Measurements from ENCODE around the gene HAUS8. TPM values are rescaled to one million over a fixed set of nuclear protein-coding genes. Genes with fewer than 3 reads are reported as not detected.
"Not testable (repeated sequence)": the region's sequence is repeated elsewhere in the genome, so short reads cannot be mapped to it uniquely, and the experiment has no call there.

Gene HAUS8
- polyA plus RNA-seq, 1 experiment: 4.6 TPM

DNA sequence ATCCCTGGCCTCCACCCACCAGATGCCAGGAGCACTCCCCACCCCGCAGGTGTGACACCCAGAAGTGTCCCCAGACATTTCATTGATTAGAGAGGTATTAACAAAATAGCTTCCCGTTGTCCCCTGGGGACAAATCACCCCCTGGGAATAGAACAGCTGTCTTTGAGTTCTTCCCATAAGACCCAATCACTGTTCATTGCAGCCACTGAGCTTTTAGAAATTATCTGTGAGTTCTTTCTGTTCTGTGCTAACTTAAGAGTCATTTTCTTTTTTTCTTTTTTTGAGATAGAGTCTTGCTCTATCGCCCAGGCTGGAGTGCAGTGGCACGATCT, 33.2 kb upstream of the HAUS8 start:
- POLR2A ChIA-PET: interaction anchor here (0.7 to 1.6 kb wide), 5 partner anchors 11 to 52 kb away, joined by 3 to 14 read pairs (median 4); no protein-coding TSS in a partner anchor
- TF ChIP-seq, protein P1, sequence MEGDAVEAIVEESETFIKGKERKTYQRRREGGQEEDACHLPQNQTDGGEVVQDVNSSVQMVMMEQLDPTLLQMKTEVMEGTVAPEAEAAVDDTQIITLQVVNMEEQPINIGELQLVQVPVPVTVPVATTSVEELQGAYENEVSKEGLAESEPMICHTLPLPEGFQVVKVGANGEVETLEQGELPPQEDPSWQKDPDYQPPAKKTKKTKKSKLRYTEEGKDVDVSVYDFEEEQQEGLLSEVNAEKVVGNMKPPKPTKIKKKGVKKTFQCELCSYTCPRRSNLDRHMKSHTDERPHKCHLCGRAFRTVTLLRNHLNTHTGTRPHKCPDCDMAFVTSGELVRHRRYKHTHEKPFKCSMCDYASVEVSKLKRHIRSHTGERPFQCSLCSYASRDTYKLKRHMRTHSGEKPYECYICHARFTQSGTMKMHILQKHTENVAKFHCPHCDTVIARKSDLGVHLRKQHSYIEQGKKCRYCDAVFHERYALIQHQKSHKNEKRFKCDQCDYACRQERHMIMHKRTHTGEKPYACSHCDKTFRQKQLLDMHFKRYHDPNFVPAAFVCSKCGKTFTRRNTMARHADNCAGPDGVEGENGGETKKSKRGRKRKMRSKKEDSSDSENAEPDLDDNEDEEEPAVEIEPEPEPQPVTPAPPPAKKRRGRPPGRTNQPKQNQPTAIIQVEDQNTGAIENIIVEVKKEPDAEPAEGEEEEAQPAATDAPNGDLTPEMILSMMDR (IDR thresholded peaks at IDR 0.05; ENCODE audit: low read depth, low read length): no peak
- no peak for DNase-seq (ENCODE audit: low read depth, low spot score)
- CTCF ChIA-PET: no interaction called here
- Histone ChIP-seq H3K27ac (ENCODE audit: low read depth, low read length) (peak overlapping the region; percentile 90), H3K4me3 (ENCODE audit: low read depth, low read length) (peak overlapping the region; percentile 15; the same call in 1 of the 2 replicates), H3K9me3 (ENCODE audit: control insufficient read depth, insufficient read depth, low read length) (no peaks in the 10 kb centered on the region), H3K27me3 (ENCODE audit: control insufficient read depth, insufficient read depth, low read length) (no peaks in the 10 kb centered on the region)

DNA sequence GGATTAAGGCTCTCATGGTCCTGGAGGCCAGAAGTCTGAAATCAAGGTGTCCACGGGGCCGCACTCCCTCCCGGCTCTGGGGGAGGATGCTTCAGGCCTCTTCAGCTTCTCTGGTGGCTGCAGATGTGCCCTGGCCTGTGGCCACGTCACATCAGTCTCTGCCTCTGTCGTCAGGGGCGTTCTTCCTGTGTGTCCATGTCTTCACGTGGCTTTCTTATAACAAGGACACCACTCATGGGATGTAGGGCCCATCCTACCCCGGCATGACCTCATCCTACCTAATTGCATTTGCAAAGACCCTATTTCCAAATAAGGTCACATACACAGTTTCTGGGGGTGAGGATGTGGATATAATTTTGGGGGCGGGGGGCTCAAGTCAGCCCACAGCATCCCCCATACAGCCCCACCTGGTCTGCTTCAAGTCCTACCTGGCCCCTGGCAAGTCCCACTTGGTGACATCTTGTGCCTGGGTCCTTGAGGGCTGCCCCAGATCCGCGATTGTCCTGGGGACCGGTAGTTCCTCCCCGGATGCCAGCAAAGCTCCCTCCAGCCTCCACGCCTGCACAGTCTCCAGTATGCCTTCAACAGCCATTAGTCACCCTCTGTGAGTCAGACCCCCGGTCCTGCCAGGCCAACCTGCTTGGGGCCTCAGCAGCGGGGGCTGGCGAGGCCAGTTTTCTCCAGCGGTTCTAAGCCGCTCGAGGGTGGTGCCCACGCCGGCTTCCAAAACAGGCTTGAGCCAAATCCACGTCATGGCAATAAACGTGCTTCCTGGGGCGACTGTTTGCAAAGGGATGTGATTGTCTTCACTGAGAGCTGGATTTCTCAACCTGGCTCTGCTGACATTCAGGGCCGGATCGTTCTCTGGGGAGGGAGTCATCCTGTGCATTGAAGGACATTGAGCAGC, 32.5 kb upstream of the HAUS8 start:
- CTCF ChIA-PET: no interaction called here

DNA sequence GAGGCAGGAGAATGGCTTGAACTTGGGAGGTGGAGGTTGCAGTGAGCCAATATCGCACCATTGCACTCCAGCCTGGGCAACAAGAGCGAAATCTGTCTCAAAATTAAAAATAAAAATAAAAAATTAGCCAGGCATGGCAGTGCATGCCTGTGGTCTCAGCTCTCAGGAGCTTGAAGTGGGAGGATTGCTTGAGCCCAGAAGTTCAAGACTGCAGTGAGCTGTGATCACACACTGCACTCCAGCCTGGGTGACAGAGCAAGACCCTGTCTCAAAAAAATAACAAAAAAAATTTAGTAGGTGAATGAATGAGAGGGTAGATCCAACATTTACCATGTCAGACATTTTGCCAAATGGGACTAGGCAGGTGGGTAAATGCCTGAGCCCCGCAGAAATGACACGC, 31.7 kb upstream of the HAUS8 start:
- peak overlapping the region; percentile 90 for H3K27ac ChIP-seq (ENCODE audit: low read depth, low read length)
- POLR2A ChIA-PET: interaction anchor here (0.7 kb wide), 1 partner anchor 672 kb away, joined by 3 read pairs; no protein-coding TSS in a partner anchor
- H3K9me3 ChIP-seq (ENCODE audit: control insufficient read depth, insufficient read depth, low read length); H3K4me3 ChIP-seq (ENCODE audit: low read depth, low read length); CTCF ChIA-PET; H3K27me3 ChIP-seq (ENCODE audit: control insufficient read depth, insufficient read depth, low read length); DNase-seq (ENCODE audit: low read depth, low spot score): not testable (repeated sequence)

More for the DNA sequence above, 32.5 kb upstream of the HAUS8 start:
- POLR2A ChIA-PET: interaction anchor here (0.6 to 1.6 kb wide), 7 partner anchors 11 to 673 kb away, joined by 3 to 14 read pairs (median 4); no protein-coding TSS in a partner anchor
- DNase-seq (ENCODE audit: low read depth, low spot score): peak; percentile 83
- H3K27ac ChIP-seq (ENCODE audit: low read depth, low read length): peak overlapping the region; percentile 90
- TF ChIP-seq, protein P1 (IDR thresholded peaks at IDR 0.05; ENCODE audit: low read depth, low read length): no peak
- no peaks in the 10 kb centered on the region for H3K27me3 ChIP-seq (ENCODE audit: control insufficient read depth, insufficient read depth, low read length)
- H3K4me3 ChIP-seq (ENCODE audit: low read depth, low read length): peak overlapping the region; percentile 15; the same call in 1 of the 2 replicates
- no peaks in the 10 kb centered on the region for H3K9me3 ChIP-seq (ENCODE audit: control insufficient read depth, insufficient read depth, low read length)

DNA sequence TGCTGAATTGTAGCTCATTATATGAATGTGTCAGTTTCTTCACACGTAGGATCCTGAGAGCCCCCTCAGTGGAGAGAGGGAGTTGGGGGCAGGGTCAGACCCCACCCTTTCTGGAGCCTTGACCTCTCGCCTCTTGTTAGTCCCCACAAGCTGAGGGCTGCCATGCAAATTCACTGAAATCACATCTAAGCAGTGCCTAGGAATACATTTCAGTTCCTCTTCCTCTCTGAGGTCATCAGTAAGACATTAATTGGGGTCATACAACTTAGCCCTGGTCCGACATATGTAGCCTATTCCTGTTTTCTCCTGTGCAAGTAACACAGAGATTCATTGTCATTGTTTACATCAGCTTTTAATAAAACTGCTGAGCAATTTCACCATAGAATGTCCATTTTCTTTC, 30.3 kb upstream of the HAUS8 start:
- ChIA-PET CTCF (interaction anchor here (1.5 kb wide), 1 partner anchor 10 kb away, joined by 5 read pairs; no protein-coding TSS in a partner anchor), POLR2A (no interaction called here)
- DNase-seq (ENCODE audit: low read depth, low spot score): no peak
- Histone ChIP-seq H3K9me3 (ENCODE audit: control insufficient read depth, insufficient read depth, low read length) (peaks cover 11% of the 10 kb centered on the region; the same call in 1 of the 2 replicates), H3K4me3 (ENCODE audit: low read depth, low read length) (no peak overlapping the region), H3K27ac (ENCODE audit: low read depth, low read length) (no peak overlapping the region), H3K27me3 (ENCODE audit: control insufficient read depth, insufficient read depth, low read length) (no peaks in the 10 kb centered on the region)
- TF ChIP-seq, protein P1 (IDR thresholded peaks at IDR 0.05; ENCODE audit: low read depth, low read length): no peak

DNA sequence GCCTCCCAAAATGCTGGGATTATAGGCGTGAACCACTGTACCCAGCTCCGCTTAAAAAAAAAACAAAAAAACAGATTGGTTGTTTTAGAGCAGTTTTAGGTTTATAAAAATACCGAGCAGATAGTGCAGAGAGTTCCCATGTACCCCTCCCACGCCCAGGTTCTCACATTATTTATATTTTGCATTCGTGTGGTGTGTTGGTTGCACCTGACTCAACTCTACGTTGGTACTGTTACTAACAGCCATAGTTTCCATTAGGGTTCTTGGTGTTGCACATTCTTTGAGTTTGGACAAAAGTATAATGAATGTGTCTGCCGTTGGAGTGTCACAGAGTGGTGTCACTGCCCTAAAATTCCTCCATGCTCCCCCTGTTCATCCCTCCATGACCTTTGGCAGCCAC, 29.4 kb upstream of the HAUS8 start:
- TF ChIP-seq, protein P1 (IDR thresholded peaks at IDR 0.05; ENCODE audit: low read depth, low read length): no peak
- no peak for DNase-seq (ENCODE audit: low read depth, low spot score)
- H3K4me3 ChIP-seq (ENCODE audit: low read depth, low read length): no peak overlapping the region
- no peaks in the 10 kb centered on the region for H3K27me3 ChIP-seq (ENCODE audit: control insufficient read depth, insufficient read depth, low read length)
- POLR2A ChIA-PET: no interaction called here
- CTCF ChIA-PET: interaction anchor here (1.5 kb wide), 1 partner anchor 9 kb away, joined by 5 read pairs; no protein-coding TSS in a partner anchor
- H3K9me3 ChIP-seq (ENCODE audit: control insufficient read depth, insufficient read depth, low read length): peaks cover 11% of the 10 kb centered on the region; the same call in 1 of the 2 replicates
- no peak overlapping the region for H3K27ac ChIP-seq (ENCODE audit: low read depth, low read length)
